GM23338 (cell line): ENCODE results near the gene BNC1.

Experiments used
- CREB1 ChIP-seq: fragments of 250-450 bp; sonication (Bioruptor Pico); IDR thresholded peaks from 2 replicates; pipeline ENCODE4 v1.5.0; 2020; ENCODE audit warnings: low read depth, mild to moderate bottlenecking, moderate library complexity
- CTCF ChIP-seq, 2 experiments: fragments of 200-600 bp in 1 of 2; sonication (generic) in 1 of 2; conservative IDR thresholded peaks; 2 replicates each; pipeline versions ENCODE4 v1.5.1 to v1.6.1; 2016 to 2017; ENCODE audit warnings: antibody characterized with exemption in 2 of 2, low read depth in 2 of 2, mild to moderate bottlenecking in 2 of 2, moderate library complexity in 1 of 2
- ETS1 ChIP-seq: IDR thresholded peaks from 2 replicates; pipeline ENCODE4 v1.6.1; 2016; ENCODE audit warnings: antibody characterized with exemption
- EZH2 ChIP-seq: fragments of 200-600 bp; sonication (generic); IDR thresholded peaks from one replicate; pipeline ENCODE4 v1.8.0; 2017; ENCODE audit warnings: antibody characterized with exemption, mild to moderate bottlenecking, low read depth; ENCODE audit not compliant: unreplicated experiment
- EZH2phosphoT487 ChIP-seq: fragments of 200-600 bp; sonication (generic); IDR thresholded peaks from one replicate; pipeline ENCODE4 v1.8.1; 2018; ENCODE audit warnings: antibody characterized with exemption; ENCODE audit not compliant: unreplicated experiment
- JUNB ChIP-seq: IDR thresholded peaks from one replicate; pipeline ENCODE4 v1.6.1; 2016; ENCODE audit warnings: antibody characterized with exemption; ENCODE audit not compliant: unreplicated experiment
- NANOG ChIP-seq: IDR thresholded peaks from 2 replicates; pipeline ENCODE4 v1.6.1; 2016; ENCODE audit warnings: antibody characterized with exemption, borderline replicate concordance
- POLR2AphosphoS5 ChIP-seq: IDR thresholded peaks from 2 replicates; pipeline ENCODE4 v1.6.1; 2016; ENCODE audit warnings: antibody characterized with exemption, low read depth
- REST ChIP-seq: IDR thresholded peaks from one replicate; pipeline ENCODE4 v1.6.1; 2018; ENCODE audit warnings: antibody characterized with exemption; ENCODE audit not compliant: unreplicated experiment
- STAT1 ChIP-seq: IDR thresholded peaks from one replicate; pipeline ENCODE4 v1.6.1; 2016; ENCODE audit warnings: antibody characterized with exemption; ENCODE audit not compliant: unreplicated experiment
- ZNF114 ChIP-seq: fragments of 250-450 bp; sonication (Bioruptor Pico); IDR thresholded peaks from 2 replicates; pipeline ENCODE4 v1.5.0; 2020; ENCODE audit warnings: mild to moderate bottlenecking, moderate library complexity
- ZNF331 ChIP-seq: fragments of 250-450 bp; sonication (Bioruptor Pico); IDR thresholded peaks from 2 replicates; pipeline ENCODE4 v1.5.0; 2020; ENCODE audit warnings: low read depth, mild to moderate bottlenecking, moderate library complexity
- ZNF462 ChIP-seq: fragments of 250-450 bp; sonication (Bioruptor Pico); IDR thresholded peaks from 2 replicates; pipeline ENCODE4 v1.5.0; 2020; ENCODE audit warnings: mild to moderate bottlenecking, moderate library complexity

- TF ChIP-seq CTCF (conservative IDR thresholded peaks at IDR 0.05; ENCODE audit: low read depth in 2 of 2) (no peak), POLR2AphosphoS5 (no peak), STAT1 (no peak), EZH2 (no peak), REST (no peak), EZH2phosphoT487 (no peak), JUNB (no peak), ETS1 (no peak), CREB1 (CRISPR knock-in tag) (no peak), ZNF114 (CRISPR knock-in tag) (no peak), NANOG (no peak), ZNF462 (CRISPR knock-in tag) (no peak), ZNF331 (CRISPR knock-in tag) (no peak)
These were observed 7.8 kb downstream of the BNC1 start for GRCh38 chr15:83276661-83277060.
